GM10266 (cell line): ENCODE results near the gene RNF10.
"Not testable (repeated sequence)": the region's sequence is repeated elsewhere in the genome, so short reads cannot be mapped to it uniquely, and the experiment has no call there.

Experiments used
- DNase-seq: peaks from one replicate; pipeline ENCODE4 v3.0.0; 2012; ENCODE audit errors: extremely low spot score
- TF ChIP-seq, protein P1 (sequence below): IDR thresholded peaks from 2 replicates; pipeline ENCODE4 v1.5.1; 2012; ENCODE audit warnings: mild to moderate bottlenecking, low read depth; ENCODE audit not compliant: control insufficient read depth, insufficient read depth; ENCODE audit errors: missing control alignments

Gene RNF10

GRCh38 chr12:120504587-120504986 is 29.6 kb upstream of the RNF10 start:
- DNase-seq = no peak
- TF ChIP-seq, protein P1, sequence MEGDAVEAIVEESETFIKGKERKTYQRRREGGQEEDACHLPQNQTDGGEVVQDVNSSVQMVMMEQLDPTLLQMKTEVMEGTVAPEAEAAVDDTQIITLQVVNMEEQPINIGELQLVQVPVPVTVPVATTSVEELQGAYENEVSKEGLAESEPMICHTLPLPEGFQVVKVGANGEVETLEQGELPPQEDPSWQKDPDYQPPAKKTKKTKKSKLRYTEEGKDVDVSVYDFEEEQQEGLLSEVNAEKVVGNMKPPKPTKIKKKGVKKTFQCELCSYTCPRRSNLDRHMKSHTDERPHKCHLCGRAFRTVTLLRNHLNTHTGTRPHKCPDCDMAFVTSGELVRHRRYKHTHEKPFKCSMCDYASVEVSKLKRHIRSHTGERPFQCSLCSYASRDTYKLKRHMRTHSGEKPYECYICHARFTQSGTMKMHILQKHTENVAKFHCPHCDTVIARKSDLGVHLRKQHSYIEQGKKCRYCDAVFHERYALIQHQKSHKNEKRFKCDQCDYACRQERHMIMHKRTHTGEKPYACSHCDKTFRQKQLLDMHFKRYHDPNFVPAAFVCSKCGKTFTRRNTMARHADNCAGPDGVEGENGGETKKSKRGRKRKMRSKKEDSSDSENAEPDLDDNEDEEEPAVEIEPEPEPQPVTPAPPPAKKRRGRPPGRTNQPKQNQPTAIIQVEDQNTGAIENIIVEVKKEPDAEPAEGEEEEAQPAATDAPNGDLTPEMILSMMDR = no peak

- no peak for DNase-seq
- TF ChIP-seq, protein P1 = no peak
These were observed 25.6 kb upstream of the RNF10 start for GRCh38 chr12:120508537-120508936.

DNA sequence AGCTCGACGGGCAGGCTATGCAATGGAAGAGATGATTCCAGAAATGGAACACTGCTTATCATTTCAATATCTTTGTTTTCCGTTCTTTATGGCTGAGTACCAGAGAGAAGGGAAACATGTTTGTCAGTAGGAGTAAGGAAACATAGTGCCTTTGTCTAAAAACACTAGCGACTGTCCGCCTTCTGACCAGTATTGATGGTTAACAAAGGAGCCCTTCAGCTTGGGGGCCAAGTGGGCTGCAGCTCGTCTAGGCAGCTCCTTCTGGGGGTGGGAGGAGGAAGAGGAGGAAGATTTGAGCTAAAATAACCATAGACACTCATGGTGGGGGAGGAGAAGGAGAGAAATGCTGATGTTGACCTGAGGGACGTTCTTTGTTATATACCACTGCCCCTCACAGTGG is 20.2 kb upstream of the RNF10 start:
- TF ChIP-seq, protein P1 = no peak
- DNase-seq = no peak

- TF ChIP-seq, protein P1 = no peak
- DNase-seq = no peak
These were observed 18.7 kb upstream of the RNF10 start for GRCh38 chr12:120515496-120515895.

DNA sequence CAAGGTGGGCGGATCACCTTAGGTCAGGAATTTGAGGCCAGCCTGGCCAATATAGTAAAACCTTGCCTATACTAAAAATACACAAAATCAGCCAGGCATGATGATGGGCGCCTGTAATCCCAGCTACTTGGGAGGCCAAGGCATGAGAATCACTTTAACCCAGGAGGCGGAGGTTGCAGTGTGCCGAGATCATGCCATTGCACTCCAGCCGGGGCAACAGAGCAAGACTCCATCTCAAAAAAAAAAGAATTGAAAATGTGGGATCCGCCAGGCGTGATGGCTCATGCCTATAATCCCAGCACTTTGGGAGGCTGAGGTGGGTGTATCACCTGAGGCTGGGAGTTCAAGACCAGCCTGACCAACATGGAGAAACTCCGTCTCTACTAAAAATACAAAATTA is 14.8 kb upstream of the RNF10 start:
- not testable (repeated sequence) for DNase-seq

DNA sequence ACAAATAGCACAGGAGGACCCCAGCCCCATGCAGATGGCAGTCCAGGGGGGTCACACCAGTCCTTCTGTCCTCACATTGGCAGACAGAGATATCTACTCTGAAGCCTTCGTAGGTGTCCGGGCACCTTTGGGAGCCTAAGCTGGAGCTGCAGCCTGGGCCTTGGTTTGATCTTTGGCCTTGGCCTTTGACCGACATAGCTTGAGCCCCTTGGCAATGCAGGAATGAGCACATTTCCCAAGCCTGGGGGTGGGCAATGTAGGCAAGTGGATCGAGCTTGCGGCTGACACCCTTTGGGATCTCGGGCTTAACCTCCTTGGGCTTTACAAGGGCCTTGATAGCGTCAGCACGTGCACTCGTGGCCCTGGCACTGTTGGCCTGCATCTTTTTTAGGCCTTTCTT is 11.6 kb upstream of the RNF10 start:
- TF ChIP-seq, protein P1 = no peak
- DNase-seq = no peak

DNA sequence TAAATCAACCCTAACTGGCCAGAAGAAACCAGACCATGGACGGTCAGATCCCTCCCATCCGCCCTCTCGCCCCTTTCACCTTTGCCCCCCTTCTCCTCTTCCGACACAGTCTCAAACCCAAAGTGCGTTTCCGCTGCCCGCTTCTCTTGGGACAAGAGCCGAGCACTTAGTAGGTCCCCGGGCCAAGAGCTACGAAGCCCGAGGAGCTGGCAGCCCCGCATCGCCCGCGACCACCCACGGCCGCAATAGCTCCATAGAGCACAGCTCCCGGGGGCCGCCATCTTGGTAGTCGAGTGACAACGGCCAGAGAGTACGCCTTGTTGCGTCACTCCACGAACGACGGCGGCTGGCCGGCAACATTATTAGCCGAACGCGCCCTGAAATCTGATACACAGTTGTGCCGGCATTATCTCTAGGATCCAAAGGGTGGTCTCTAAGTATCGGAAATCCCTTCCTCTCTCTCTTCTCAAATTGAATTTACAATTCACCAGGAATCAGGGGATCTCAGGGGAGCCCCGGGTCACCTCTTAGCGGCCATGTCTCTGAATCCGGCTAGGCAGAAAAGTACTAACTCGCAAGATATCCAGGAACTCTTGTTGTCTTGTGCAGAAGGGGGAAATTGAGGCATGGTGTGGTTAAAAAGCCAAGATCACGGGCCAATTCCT is 5.2 kb upstream of the RNF10 start, which contains the start of gene COQ5:
COQ5 (minus strand) TSS at position 298 of the 665 bp plus-strand sequence; CDS start at position 281, 17 bp downstream.
- TF ChIP-seq, protein P1 = no peak
- peak; percentile 83 for DNase-seq

GRCh38 chr12:120529641-120530417 is 4.3 kb upstream of the RNF10 start:
- no peak for DNase-seq

DNA sequence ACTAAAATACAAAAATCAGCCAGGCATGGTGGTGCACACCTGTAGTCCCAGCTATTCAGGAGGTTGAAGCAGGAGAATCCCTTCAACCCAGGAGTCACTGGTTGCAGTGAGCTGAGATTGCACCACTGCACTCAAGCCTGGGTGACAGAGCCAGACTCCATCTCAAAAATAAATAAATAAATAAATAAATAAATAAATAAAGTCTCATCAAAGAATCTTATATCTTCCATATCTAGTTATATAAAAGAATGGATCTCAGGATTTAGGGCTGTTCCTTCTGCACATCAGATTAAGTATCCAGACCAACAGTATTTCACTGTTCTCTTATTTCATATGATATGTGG is 3.8 kb upstream of the RNF10 start:
- DNase-seq = not testable (repeated sequence)

More at GRCh38 chr12:120529641-120530417, 4.3 kb upstream of the RNF10 start:
- TF ChIP-seq, protein P1 = no peak
